Stimulated activated CD8-positive, alpha-beta memory T cell treated with anti-CD3 and anti-CD28 coated beads, Interleukin-7, amount 100 ng/mL, for 4 hours (primary cell): ENCODE results near the gene AIM2.
"Not testable (repeated sequence)": the region's sequence is repeated elsewhere in the genome, so short reads cannot be mapped to it uniquely, and the experiment has no call there.

Source experiments
- DNase-seq, 2 donors: peaks; one replicate each; pipeline ENCODE4 v3.0.0-alpha.2; 2020; ENCODE audit warnings: low read depth in 2 of 2

Gene AIM2, protein sequence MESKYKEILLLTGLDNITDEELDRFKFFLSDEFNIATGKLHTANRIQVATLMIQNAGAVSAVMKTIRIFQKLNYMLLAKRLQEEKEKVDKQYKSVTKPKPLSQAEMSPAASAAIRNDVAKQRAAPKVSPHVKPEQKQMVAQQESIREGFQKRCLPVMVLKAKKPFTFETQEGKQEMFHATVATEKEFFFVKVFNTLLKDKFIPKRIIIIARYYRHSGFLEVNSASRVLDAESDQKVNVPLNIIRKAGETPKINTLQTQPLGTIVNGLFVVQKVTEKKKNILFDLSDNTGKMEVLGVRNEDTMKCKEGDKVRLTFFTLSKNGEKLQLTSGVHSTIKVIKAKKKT

DNA sequence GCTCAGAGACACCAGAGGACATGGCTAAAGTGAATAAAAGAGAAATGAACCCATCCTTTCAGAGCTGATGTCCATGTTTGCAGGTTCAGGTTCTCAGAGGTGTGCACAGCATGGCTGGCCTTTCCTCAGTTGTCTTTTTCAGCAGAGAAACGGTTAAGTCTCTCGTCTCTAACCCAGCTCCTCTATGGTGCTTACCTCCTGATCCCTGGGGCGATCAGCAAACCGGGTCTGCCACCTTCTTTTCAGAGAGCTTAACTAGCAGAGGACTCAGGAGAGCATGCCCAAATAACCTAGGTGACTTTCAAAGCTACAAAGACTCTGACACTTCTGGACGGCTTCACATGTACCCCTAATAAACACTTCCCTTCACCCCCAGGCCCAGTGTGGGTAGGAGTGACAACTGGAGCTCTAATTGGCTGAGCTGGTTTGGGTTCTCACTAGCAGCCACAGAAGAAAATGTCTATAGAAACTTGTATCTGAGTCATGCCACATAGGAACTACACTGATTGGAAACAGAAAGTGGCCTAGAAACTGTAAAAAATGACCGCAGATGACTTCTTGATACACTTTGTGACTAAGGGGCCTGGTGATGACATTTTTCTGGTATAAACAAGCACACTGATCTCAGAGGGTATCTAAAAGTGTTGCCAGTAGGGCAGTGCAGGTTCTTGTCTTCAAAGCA lies at the start of gene AIM2:
Gene AIM2, minus strand, starts transcription at position 329 of the 682 bp plus-strand sequence. CDS start 3,267 bp downstream, outside the sequence.
- peak; percentile 41 to 48 for DNase-seq

DNA sequence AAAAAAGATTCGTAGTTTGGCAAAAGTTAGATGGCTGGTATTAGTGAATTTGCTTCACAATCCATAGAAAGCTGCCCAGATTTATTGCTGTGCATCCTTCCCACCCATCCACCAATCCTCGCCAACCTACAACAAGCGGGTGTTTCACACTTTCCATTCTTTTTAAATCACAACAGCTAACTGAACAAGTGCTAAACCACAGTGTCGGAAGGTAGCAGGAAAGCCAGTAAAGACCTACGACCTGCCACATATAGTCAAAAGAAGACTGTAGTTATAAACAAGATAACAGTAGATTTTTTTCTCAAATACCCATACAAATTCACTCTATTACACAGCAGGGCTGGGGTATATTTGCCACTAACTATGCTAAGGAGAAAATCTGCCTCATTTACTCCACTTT lies 47.0 kb upstream of the AIM2 start:
- DNase-seq = no peak

DNA sequence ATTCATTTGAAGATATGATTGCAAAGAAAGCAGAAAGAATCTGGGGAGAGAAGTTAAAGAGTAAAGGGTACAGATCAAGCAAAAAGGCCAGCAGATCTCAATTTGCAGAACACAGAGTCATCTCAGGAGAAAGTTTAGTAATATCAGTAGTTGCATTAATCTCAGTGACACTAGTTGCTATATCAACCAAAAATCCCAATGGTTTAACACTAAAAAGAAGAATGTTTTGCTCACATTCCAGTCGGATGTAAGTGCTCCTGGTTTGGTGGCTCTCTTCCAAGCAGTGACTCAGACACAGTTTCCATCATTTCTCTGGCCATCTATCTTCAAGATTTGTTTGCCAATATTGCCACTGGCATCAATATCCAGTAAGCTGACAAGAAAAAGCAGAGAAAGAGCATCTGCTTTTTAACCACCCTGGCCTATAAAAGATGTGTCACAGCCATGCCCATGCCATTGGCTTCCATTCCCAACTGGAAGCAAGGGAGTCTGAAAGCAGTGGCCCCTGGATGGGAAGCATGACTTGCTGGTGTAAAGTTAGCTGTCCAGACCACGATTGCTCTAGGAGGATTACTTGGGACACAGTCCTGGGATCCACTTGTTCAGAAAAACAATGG lies 45.5 kb upstream of the AIM2 start:
- DNase-seq = no peak

DNA sequence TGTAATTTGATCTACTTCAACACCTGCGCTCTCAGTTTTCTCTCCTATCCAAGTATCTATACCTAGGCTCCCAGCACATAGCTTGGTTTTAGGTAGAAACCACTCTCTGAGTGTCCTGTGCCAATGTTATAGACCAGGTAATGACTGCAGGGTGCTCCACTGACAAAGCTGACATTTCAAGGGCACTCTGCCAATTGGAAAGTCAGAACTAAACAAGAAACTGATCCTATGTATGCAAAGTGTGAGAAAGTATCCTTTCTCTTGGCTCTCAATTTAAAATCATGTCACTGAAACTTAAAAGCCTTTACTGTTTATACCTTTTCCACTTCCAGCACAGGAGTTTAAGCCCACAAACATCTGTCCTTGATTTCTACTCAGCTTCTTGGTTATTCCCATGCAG lies 45.0 kb upstream of the AIM2 start:
- no peak for DNase-seq

DNA sequence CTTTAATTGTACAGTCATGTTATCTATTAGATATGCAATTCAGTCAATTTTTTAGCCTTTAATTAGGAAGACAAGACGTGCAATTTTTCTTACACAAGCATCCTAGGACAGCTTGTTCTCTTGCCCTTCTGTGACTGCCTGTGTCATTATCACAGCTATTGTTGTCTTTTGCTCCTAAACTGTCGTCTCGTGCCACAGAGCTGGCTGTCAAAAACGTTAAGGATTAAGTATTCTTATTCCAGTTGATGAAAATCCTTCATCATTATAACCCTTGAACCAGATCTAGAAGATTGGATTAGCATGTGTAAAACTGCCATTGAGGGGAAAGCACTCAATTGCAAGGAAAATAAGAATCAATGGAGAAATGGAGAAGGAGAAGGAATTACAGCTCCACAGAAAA lies 43.8 kb upstream of the AIM2 start:
- no peak for DNase-seq

DNA sequence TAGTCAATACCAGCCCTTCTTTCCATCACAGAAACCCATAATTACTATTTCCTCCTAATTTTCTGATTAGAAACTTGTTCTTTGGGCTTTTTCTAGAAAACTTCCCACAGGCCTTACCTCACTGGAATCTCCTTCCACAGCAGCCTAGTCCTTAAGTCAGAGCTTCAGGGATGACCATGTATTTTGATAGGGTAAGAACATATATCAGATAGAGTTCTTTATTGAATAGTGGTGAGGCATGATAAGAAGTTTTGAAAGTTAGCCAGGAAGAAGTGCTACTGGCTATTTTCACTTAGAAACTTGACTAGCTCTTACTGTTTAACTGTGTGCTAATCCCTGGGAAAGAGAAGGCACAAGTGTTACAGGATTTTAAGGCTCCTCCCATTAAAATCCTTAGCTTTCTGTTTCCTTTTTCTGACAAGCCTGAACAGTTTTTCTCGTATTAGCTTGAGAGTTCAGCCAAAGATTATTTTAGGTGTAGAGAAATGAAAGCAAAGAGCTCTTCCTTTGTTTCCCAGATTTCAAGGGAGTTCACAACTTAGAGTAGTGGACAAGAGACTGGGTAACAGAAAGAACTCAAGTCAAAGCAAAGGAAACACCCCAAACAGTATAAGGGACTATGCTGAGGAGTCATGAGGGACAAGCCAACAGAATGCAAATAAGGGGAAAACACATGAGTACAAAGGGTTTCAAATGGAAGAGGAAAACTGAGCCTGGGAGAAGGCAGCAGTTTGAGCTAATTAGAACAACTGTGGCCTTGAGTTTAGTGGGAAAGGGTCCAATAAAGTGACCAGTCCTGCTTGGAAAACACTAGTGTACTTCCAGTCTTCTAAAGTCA lies 37.2 kb upstream of the AIM2 start:
- no peak for DNase-seq

DNA sequence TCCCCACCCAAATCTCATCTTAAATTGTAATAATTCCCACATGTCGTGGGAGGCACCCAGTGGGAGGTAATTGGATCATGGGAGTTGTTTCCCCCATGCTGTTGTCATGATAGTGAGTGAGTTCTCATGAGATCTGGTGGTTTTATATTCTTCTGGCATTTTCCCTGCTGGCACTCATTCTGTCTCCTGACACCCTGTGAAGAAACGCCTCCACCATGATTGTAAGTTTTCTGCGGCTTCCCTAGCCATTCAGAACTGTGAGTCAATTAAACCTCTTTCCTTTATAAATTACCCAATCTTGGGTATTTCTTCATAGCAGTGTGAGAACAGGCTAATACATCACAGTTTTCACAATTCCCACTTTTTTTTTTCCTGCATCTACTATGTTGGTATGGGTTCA lies 26.5 kb upstream of the AIM2 start:
- DNase-seq = not testable (repeated sequence)

DNA sequence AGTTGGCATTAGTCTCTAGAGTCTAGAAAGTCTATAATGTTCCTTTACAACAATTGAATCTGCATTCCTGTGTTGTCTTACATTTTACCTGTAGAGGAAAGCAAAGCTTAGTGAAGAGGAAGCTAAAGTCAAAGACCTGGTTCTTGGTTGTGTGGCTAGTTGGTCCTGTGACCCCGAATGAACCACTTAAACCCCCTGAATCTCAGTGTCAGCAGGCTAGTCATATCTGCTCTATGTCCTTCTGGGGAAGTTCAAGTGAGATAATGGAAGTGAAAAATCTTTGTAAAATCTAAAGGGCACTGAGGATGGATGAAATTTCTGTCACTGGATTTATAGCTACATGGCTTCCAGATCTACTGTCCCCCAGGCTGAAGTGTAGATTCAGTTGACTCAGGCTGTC lies 24.0 kb upstream of the AIM2 start:
- no peak for DNase-seq

DNA sequence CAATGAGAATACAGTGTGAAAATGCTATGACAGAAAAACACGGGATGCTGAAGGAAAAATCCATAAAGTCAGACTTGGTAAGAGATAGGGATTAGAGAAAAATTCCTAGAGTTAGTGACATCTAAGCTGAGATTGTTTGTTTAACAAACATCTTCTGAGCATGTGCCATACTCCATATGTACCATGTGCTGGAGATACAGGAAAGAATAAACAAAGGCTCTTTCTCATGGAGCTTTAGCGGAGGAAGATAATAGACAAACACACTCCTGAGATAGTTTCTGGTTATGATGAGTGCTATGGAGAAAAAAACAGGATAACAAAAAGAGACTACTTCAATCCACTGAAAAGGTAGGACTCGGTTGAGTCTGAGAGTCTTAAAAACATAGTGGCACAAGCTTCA lies 22.0 kb upstream of the AIM2 start:
- DNase-seq = no peak

DNA sequence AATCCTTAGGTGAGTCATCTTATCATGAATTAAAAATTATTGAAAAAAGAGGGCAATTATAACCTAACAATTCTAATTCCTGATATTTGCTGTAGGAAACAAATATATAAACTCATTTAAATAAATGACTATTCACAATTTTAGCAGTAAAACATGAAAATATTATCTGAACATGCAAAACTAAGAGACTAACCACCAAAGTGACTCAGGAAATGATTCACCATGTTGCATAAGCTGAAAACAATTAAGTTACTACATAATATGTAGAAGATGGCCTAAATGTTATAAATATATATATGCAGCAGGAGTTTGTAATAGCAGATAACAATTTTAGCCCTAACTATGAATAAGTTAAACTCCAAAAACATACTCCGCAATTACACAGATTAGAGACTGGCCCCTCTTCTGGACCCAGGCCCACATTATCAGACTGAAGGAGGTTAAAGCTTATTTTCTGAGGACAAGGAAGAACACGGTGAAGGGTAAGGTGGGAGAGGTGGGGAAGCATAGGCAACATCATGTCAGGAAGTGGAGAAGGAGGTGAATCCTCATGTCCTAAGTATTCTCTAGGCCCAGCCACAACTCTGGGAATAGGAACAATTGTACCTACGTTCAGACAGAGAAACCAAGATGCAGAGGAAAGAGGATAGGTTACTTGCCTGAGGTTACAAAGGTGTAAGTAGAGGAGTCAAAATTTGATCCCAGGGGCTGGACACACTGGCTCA lies 15.6 kb upstream of the AIM2 start:
- no peak for DNase-seq

DNA sequence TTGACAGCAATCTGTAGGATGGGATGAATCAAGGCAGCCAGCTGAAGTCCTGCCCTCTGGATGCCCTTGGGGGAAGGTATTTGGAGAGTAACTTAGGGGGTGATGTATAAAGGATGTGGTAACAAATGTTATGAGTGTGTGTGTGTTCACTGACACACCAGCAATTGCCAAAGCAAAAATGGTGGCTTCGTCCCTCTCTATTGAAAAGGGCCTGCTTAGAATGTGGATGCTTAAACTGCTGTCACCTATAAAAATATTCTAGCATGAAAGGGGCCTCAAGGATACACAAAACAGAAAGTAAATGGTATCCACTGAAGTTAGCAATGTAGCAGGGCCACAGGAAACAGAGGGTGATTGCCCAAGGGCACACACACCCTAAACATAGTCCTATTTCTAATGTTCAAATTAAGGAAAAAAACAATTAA lies 15.1 kb upstream of the AIM2 start:
- no peak for DNase-seq

DNA sequence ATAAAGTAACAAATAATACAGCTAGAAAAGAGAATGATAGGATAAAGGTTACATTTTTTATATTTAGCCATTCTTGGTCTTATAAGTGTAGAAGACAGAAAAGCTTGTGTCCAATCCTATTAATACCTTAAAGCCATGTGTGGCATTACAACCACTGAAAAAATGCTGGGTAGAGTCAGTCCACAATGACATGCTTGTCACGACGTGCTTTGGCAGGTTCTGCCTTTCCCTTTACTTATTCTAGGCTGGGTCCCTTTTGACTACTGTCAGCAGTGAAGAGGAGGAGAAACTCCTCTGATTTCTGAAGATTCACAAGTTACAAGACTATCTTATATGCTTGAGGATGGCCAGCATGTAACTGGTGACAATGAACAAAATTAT lies 14.6 kb upstream of the AIM2 start:
- no peak for DNase-seq

DNA sequence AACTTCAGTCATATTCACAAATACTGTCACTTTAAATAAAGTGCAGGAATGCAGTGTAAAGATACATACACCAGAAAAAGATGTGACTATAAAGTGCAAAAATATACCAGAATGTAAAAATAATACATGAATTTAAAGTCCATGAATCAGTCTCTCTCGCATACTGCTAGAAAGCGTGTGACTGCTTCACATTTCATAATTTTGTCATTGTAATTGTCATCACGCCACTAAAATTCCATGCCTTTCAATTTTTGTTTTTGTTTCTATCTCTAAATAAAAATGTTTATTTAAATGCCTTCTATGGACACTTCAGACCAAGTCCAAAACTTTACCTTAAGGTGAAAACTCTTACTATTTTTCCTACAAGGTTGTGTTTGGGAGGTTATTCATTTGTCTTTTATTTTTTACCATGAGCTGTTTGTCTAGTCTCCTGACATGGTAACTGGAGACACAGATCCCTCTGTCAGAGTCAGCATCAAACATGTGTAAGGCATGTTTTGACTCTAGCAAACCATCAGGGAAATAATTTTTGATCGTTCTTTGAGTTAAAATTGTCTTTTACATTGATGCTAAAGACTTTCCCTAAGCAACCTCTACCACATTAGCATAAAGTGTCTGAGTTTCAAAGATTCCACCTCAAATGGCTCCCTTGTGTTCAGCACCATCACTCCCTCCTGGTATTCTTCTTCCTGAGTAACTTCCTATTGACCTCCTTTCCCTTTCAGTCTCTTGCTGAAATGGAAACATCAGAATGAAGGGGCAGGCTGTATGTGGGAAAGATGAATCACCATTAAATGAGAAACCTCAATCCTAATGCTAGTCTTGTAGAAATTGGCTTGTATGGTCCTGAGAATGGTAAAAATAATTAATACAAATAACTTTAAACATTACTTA lies 14.0 kb upstream of the AIM2 start:
- DNase-seq = no peak

DNA sequence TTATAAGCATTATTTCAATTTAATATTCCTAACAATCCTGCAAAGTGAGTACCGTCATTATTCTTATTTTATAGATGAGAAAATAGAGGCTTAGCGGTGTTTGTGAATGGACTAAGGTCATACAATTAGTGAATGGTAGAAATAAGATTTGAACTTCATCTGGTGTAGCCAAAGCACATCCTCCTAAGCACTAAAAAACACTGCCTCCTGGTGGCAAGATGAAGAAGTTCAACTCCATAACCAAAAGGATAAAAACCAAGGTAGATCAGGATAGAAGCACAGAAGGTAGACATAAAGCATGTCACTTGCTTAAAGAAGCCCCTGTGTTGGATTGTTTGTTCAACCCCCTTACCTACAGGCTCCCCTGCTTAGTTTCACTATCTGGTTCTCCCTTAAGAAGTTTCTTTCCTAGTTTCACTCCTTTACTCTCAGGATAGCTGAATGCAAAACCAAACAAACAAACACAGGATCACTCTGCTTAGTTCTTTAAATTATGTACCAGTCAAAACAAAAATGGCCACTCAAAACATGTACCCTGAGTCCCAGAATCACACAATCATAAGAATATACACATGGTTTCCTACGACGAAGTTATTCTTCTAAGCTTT lies 12.7 kb upstream of the AIM2 start:
- DNase-seq = no peak

DNA sequence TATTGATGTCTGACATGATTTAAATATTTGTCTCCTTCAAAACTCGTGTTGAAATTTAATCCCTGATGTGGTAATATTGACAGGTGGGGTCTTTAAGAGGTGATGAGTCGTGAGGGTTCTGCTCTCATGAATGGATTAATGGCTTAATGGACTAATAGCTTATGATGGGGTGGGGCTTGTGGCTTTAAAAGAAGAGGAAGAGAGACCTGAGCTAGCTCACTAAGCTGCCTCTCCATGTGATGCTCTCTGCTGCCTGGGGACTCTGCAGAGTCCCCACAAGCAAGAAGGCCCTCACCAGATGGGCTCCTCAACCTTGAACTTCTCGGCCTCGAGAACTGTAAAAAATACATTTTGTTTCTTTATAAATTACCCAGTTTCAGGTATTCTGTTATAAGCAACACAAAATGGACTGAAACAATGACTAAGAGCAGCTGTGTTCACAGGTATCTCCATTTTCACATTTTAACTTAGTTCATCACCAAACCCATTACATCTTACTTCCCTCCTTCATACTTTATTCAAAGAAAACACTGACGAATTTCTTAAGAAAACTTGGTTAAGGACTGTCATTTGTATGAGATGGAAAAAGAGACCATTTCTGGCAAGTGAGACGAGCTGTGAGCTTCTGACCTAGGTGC lies 12.1 kb upstream of the AIM2 start:
- DNase-seq = no peak

DNA sequence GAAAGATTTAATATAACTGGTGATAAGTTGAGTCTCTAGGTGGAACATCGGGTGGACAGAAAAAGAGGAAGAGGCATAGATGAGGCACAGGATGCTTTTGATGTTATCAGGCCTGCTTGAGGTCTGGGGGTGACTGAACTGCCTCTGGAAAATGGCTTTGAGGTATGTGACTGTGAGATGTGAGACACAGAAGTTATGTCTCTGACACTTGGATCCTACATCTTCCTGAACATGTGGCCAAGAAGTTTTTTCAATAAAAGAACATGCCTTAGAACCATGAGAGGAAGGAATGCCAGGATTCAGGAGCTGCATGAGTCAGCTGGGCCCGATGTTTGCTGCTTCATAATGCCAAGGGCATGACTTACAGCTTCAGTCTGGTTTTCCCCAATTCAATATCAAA lies 11.5 kb upstream of the AIM2 start:
- DNase-seq = no peak

DNA sequence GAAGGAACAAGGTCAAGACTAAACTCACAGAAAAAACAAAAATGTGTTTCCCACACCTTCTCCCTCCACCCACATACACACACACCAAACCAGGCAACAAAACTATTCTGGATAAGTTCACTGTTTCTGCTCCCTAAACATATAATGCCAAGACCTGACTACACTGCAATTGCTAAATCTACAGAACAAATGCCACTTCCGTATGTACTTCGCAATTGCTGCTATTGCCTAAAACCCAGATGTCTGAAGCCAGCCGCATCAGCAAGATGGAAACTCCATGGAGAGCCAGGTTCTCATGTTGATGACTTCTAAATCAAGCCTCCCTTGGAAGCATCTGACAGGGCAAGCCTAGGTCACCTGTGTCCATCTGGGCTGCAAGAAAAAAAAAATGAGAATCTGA lies 8.3 kb upstream of the AIM2 start:
- no peak for DNase-seq

DNA sequence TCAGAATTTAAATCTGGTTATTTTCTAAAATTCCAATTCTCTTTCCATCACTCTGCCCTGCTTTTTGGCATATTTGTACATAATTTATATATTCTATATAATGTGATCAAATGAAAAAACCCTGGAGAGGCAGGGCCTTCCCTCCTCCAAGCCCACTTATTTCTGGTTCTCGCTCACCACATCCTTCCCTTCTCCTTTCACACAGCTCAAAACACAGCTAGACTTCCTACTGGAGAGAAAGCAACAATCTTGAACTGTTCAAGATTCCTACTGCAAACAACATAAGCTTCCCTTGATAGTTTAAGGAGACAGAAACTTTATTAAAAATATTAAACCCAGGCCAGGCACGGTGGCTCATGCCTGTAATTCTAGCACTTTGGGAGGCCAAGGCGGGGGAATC lies 7.6 kb upstream of the AIM2 start:
- no peak for DNase-seq

DNA sequence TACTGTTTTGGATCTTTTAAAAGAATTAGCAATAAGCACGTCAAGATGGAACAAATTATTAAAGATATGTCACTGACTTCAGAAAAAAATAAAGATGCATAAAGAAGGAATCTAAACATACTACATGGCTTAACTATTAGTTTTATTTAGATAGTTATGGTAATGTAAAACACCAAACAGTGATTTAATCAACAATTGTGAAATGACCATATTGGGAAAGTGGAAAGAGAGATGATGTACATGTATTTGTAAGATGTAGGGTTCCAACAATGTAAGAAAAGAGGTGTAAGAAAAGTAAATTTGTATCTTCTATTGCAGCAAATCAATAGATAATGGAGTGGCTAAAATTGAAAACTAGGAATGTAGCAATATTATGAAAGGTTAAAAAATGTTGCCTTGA lies 6.4 kb upstream of the AIM2 start:
- DNase-seq = no peak

DNA sequence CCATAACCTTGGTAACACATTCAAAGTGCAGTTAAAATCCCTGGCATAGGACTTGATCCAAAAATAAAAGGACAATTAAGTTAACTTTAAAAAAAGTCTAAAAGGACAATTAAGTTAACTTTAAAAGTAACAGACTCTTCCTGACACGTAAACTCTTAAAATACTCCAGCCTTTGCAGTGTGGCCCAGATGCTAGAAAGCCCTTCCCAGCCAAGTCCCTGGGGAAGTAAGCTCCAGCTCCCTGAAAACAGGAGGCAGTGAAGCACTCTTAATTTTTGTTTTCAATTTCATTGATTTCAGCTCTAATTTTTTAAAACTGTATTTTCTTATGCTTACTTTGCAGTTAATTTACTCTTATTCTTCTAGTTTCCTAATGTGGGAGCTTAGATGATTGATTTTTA lies 5.1 kb upstream of the AIM2 start:
- no peak for DNase-seq
